GM20431 (cell line): ENCODE data around the gene ADGRG6.
"Not testable (repeated sequence)": the region's sequence is repeated elsewhere in the genome, so short reads cannot be mapped to it uniquely, and the experiment has no call there.

Source experiments
- in situ Hi-C: fragments of 300-500 bp; cut with MseI, MboI; formaldehyde crosslinking; loops from one replicate; pipeline ENCODE4 v1.15.0; 2020; ENCODE audit warnings: low sequenced_read_pairs; ENCODE audit not compliant: unreplicated experiment

Gene ADGRG6

DNA sequence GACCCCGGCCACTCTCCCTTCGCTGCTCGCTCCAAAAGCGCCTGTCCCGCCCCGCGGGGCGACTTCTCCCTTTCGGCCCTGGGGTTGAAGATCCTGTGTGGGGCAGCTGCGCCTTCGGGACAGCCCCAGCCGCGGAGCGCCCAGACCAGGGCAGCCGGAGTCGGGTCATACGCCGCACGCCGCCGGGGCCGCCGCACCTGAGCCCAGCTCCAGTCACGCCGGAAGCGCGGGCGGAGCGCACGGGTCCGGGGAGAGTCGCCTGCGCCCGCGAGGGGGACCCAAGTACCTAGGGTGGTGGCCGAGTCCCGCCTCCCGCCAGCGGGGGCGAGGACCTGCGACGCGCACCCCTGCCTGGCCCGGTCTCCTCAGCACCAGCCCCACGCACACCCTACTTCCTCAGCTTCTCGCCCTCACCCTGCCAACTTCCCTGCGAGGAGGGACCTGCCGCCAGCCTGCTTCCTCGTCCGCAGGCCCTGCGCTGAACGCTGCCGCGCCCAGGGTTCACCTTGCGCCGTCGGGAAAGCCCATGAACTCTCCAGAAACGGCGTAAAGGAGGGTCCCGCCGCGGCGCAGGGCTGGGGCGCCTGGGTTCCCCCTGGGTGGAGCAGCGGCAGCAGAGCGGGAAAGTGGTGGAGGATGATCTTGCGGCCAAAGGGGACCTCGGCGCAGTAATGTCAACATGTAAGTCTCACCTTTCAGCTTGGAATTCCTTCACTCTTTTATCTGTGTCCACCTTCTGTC, at the start of gene ADGRG6:
ADGRG6 (plus strand) TSS at position 357 of the 741 bp plus-strand sequence; CDS start at position 680, 323 bp downstream.
- in situ Hi-C loops = no loop called here

GRCh38 chr6:142254513-142254912, 47.3 kb upstream of the ADGRG6 start:
- in situ Hi-C loops = no loop called here

- in situ Hi-C loops = no loop called here
These were observed 46.0 kb upstream of the ADGRG6 start for GRCh38 chr6:142255785-142256184.

- in situ Hi-C loops = no loop called here
These were observed 43.5 kb upstream of the ADGRG6 start for GRCh38 chr6:142258305-142258704.

- in situ Hi-C loops = no loop called here
These were observed 43.0 kb upstream of the ADGRG6 start for GRCh38 chr6:142258757-142259156.

DNA sequence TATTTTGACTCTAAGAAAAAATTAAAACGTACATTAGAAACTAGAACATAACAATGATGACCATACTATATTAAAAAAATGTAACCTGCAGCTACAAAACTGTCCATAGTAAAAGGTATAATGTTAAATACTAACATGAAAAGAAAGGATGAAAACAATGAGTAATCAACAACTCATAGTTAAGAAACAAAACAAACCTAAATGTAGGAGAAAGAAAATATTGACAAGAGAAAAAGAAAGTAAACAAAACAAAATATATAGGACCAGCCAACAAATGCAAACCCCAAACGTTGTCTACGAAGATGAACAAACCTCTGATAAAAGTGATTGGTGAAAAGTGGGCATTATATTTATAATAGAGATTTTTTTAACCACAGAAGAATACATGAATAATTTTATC, 41.1 kb upstream of the ADGRG6 start:
- in situ Hi-C loops = no loop called here

- in situ Hi-C loops = no loop called here
These were observed 39.6 kb upstream of the ADGRG6 start for GRCh38 chr6:142262231-142262630.

DNA sequence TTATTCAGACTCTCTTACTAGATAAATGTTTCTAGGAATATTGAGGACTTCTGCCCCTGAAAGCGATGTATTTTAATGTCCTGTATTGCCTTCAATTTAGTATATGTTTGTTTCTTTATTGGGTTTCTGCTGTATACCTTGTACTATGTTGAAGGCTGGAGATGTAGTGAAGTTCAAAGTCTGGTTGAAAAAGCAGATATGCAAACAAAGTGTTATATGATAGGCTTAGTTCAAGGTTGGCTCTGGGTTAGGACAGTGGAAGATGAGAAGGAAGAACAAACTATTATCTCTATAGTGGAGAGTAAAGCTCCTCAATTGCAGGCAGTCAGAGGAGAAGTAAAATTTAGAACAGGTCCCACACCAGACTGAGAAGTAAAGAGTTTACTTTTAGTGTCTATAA, 36.3 kb upstream of the ADGRG6 start:
- in situ Hi-C loops = no loop called here

DNA sequence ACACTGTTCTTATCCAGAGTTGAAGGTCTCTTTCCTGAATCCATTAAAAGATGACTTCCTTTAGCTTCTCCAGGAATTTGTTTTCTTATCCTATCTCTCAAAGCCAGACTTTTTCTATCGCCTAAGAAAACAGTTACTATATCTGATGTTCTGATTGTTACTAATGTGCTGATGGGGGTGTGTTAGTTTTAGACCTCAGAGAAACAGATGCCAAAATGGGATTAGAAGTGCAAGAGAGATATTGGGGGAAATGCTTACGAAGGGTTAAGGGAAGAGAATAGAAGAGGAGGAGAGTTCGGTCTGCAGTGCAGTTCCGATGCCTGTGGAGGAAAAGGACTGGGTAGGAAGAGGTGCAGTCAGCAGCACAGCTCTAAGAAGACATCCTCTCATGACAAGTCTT, 35.7 kb upstream of the ADGRG6 start:
- in situ Hi-C loops = no loop called here

DNA sequence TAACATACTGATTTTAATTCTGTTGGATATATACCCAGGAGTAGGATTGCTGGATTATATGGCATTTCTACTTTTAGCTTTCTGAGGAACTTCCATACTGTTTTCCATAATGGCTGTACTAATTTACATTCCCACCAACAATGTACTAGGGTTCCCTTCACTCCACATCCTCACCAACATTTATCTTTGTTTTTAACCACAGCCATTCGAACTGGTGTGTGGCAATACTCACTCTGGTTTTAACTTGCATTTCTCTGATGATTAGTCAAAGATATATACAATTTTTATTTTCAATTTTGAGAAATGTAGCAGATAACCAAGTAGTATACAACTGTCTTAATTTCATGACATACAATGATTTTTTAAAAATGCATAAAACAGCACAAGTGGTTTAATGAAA, 30.3 kb upstream of the ADGRG6 start:
- in situ Hi-C loops = no loop called here

- in situ Hi-C loops = no loop called here
These were observed 27.2 kb upstream of the ADGRG6 start for GRCh38 chr6:142274656-142275055.

DNA sequence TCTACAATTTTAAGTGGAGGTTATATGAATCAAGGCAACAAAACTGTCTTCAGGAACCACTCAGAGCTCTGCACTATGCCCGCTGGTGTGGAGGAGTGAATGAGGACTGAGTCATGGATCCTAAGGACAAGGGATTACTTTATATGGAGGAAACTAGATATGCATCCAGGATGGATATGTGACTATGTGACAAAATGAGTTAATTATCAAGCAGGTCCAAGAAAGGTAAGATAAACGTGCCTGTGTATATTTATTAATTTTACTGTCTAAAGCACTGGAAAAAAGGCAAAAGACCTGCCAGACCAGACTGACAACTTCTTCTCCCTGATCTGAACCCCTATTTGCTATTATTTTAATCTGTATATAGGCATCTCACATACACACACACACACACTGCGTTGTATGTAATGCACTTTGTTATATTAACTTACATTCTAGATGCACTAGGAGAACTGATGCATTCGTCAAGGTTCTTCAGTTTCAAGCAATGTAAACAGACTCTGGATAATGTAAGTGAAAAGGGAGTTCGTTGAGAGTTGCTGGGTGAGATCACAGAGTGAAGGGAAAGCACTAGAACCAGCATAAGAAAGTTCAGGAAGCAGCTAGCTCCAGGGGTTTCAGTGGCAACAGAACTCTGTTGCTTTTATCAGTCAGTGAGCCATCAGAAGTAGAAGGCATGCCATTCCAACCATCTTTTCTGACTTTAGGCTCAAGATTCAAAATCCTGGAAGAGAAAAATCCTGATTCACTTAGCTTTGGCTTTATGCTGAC, 26.4 kb upstream of the ADGRG6 start:
- in situ Hi-C loops = no loop called here

DNA sequence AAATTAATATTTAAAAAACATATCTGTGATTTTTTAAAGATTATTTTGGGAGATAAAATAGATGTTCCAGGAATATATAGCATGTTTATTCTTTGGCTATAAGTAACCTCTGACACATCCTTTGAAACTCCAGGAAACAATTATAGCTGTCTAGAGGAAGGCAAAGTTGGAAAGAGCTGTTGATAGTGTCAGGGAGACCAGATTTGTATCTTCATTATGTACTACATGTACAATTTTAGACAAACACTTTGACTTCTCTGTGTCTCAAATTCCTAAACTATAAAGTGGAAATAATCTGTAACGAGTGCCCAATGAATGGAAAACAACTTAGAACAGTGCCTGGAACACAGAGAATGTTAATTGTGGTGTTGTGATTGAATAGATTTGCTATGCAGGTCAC, 25.6 kb upstream of the ADGRG6 start:
- in situ Hi-C loops = no loop called here

DNA sequence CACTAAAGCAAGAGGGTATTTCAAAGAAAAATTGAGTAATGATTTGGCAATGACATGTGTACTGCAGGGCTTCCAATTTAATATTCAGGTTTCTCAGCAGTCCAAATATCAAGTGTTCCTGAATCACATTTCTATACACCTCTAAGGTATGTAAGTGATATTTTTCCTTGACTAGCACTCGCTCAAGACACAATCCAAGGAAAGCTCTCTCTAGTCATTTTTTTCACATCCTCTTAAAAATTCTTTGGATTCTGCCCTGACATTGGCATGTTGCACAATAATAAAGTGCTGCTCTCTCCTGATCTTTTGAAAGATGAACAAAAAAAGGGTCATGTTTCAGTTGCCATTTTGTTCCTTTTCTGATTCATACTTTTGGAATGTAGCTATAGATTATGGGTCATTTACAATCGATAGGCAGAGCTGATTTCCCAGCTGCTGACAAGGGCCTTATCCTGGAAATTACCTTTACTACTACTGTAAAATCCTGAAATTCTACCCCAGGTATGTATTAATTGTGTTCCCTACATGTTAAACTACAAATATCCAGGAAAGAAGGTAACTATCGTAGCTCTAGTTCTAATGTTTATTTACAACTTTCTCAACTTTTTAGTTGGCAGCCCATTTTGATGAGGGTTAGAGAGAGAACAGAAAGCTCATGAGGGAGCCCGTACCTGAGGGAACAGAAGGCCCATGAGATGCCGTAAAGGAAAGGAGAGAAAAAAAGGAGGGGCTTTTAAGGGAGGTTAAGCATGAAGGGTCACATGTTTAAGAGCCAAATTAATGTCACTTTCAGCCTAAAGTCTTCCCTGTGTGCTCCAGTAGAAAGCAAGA, 22.2 kb upstream of the ADGRG6 start:
- in situ Hi-C loops = no loop called here

DNA sequence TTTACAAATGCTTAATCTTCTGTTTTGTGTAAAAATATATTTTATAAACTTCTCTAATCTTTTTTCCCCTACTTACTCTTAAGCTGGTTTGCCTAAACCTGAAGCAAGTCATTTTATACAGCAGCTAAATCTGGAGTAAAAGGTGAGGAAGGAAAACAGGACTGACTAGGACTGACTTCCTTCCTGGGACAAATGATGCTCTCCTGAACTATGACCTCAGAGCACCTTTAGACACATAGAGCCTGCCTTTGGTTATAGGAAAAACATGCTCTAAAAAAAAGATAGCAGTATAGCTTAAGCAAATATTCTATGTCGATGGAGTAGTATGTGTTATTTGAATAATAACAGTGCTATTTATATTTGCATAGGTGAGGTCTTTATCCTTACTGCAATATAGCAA, 21.5 kb upstream of the ADGRG6 start:
- in situ Hi-C loops = no loop called here

- in situ Hi-C loops = no loop called here
These were observed 20.9 kb upstream of the ADGRG6 start for GRCh38 chr6:142280927-142281326.

DNA sequence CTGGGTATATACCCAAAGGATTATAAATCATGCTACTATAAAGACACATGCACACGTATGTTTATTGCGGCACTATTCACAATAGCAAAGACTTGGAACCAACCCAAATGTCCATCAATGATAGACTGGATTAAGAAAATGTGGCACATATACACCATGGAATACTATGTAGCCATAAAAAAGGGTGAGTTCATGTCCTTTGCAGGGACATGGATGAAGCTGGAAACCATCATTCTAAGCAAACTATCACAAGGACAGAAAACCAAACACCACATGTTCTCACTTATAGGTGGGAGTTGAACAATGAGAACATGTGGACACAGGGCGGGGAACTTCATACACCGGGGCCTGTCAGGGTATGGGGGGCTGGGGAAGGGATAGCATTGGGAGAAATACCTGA, 18.7 kb upstream of the ADGRG6 start:
- in situ Hi-C loops = not testable (repeated sequence)

DNA sequence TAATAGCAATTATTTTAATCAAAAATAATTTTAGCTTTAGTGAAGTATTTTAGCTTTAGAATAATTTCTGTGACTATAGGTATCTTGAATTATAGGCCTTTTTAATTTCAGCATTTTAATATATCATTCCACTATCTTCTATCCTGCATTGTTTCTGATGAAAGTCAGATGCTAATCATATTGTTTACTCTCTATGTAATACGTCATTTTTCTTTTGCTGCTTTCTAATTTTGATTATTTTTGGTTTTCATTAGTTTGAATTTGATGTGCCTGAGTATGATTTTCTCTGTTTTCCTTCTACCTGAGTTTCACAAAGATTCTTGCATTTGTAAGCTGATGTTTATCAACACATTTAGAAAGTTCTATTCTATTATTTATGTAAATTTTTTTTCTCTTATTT, 17.4 kb upstream of the ADGRG6 start:
- in situ Hi-C loops = no loop called here

DNA sequence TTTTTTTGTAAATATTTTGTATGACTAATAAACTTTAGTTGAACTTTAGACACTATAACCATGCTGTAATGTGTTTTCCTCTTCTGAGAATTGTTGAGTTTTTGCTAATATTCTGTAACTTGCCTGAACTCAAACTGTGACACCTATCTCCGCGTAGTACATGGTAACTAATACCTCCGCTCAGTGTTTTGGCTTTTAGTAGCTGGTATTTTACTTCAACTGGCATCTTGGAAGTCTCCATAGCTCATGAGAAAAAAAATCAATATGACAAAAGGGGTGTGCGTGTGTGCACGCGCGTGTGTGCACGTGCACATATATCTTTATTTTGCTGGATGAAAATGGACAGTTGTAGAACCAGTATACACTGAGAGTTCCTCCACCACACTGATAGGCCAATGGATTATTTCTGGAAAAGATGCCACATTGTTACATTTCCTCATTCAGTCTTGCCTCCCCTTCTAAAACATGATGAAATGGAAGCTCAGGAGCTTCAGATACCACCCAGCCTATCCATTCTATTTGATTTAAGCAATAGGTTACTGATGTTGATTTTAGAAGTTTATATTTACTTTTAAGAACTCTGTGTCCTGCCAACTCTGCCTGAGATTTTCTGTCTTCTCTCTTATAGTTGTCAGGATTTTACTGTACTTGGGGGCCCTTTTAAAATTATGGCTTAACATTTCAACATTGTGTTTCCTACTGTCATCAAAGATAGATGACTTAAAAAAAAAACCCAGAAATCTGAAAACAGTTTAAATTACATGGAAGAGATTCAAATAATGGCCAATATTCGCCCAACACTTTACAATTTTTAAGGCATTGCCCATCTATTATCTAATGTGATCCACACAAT, 16.3 kb upstream of the ADGRG6 start:
- in situ Hi-C loops = no loop called here

DNA sequence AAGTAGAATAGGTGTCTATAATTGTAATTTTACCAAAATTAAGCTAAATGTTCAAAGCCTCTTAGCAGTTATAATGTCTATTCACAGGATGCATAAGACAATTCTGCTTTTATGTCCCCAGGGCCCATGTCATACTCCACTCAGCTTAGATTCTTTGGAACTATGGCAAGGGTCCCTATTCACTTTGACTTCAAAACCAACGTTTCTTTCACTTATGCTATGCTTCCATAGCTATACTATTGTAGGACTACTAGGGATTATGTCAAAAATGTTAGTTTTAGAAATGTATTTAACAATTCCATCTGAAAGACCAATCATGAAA, 15.8 kb upstream of the ADGRG6 start:
- in situ Hi-C loops = no loop called here
